Mesothelial cell of epicardium (in vitro differentiated cells): ENCODE measurements around the gene MIPEP. TPM values are rescaled to one million over a fixed set of nuclear protein-coding genes. Genes with fewer than 3 reads are reported as not detected.

Source experiments
- DNase-seq, 2 experiments: peaks; one replicate each; pipeline ENCODE4 v3.0.0; 2021; ENCODE audit warnings: low spot score in 2 of 2; ENCODE audit not compliant: unreplicated experiment in 2 of 2
- H3K27ac Mint-ChIP-seq: 2 replicates; pipeline ENCODE4 v1.8.0; 2021; ENCODE audit warnings: mixed read lengths
- H3K27me3 Mint-ChIP-seq: 2 replicates; pipeline ENCODE4 v1.8.0; 2021; ENCODE audit warnings: low read depth, mixed read lengths
- H3K36me3 Mint-ChIP-seq: 2 replicates; pipeline ENCODE4 v1.8.0; 2021; ENCODE audit warnings: mixed read lengths
- H3K4me1 Mint-ChIP-seq: 2 replicates; pipeline ENCODE4 v1.8.0; 2021; ENCODE audit warnings: mixed read lengths
- H3K4me3 Mint-ChIP-seq: 2 replicates; pipeline ENCODE4 v1.8.0; 2021; ENCODE audit warnings: mild to moderate bottlenecking, moderate library complexity, mixed read lengths
- H3K9me3 Mint-ChIP-seq: 2 replicates; pipeline ENCODE4 v1.8.0; 2021; ENCODE audit warnings: mixed read lengths
- total RNA-seq: library from RNA; stranded (reverse); gene quantifications from 3 replicates; pipeline ENCODE4 v1.2.1, GENCODE V29; 2021
- TF ChIP-seq, protein P1 (sequence below): fragments of 200-600 bp; sonication (generic); IDR thresholded peaks from one replicate; pipeline ENCODE4 v1.5.0; 2021; ENCODE audit warnings: antibody characterized with exemption; ENCODE audit not compliant: unreplicated experiment

The MIPEP gene
- total RNA-seq, 1 donor from 2014 or later = 13.1 TPM

DNA sequence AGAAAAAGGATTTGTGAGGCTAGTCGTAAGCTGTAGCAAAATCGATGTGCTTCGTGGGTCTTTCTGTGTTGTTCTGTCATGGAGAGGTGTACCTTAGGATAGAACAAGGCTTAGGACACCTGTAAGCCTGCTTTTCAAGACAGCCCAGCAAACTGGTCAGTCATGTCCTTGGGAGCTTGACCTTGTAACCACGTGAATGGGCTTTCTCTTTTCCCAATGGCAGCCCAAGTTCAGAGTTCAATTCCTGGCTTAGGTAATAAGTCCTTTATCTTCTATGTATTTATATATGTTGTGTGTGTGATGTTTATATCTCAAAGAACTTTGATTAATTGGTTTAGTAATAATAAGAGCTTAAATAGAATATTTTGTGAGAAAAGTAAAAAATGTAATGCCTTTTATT, 206.1 kb downstream of the MIPEP start:
- Mint-ChIP-seq H3K4me3 (no peak overlapping the region), H3K9me3 (peaks cover 30% of the 10 kb centered on the region), H3K36me3 (peaks cover 3% of the 10 kb centered on the region), H3K4me1 (peaks cover 12% of the 10 kb centered on the region), H3K27me3 (no peaks in the 10 kb centered on the region), H3K27ac (no peak overlapping the region)
- TF ChIP-seq, protein P1, sequence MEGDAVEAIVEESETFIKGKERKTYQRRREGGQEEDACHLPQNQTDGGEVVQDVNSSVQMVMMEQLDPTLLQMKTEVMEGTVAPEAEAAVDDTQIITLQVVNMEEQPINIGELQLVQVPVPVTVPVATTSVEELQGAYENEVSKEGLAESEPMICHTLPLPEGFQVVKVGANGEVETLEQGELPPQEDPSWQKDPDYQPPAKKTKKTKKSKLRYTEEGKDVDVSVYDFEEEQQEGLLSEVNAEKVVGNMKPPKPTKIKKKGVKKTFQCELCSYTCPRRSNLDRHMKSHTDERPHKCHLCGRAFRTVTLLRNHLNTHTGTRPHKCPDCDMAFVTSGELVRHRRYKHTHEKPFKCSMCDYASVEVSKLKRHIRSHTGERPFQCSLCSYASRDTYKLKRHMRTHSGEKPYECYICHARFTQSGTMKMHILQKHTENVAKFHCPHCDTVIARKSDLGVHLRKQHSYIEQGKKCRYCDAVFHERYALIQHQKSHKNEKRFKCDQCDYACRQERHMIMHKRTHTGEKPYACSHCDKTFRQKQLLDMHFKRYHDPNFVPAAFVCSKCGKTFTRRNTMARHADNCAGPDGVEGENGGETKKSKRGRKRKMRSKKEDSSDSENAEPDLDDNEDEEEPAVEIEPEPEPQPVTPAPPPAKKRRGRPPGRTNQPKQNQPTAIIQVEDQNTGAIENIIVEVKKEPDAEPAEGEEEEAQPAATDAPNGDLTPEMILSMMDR = no peak
- DNase-seq = no peak

DNA sequence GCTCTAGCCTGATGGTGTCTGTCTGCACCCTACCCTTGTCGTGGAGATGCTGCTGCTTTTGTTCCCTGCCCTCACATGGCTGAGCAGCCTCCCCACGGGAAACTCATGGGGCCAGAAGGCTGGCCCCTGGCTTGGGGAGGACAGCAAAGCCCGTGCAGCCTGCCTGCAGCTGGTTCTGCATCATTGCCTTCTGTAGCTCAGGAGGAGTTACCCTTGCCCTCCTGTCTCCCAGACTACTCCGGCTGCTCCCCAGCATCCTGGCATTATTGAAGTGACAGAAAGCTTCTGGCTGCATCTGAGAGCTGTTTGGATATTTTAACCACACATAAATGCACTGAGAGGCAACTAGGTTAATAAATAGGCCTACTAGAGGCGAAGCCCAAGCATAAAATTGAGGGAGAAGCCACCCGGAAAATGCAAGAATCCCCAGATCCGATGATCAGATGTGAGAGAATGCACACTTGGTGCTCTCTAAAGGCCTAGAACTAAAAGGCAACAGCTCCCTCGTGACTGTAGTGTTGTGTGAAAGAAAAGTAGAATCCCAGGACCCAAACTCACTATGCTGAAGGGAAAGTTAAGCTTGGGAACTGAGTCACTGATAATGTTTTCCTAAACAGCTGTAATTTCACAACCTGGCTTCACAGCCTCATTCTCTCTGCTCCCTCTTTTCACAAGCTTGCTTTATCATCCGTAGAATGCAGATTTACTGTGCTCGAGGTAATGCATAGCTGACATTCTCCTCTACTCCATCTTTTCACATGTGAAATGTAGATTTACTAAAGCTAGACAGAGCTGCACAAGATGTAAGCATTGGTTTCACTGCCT, 208.1 kb downstream of the MIPEP start:
- no peaks in the 10 kb centered on the region for H3K27me3 Mint-ChIP-seq
- no peak overlapping the region for H3K4me3 Mint-ChIP-seq
- TF ChIP-seq, protein P1 = no peak
- peaks cover 7% of the 10 kb centered on the region for H3K36me3 Mint-ChIP-seq
- DNase-seq = no peak
- H3K9me3 Mint-ChIP-seq = peaks cover 29% of the 10 kb centered on the region
- H3K27ac Mint-ChIP-seq = no peak overlapping the region
- H3K4me1 Mint-ChIP-seq = peaks cover 12% of the 10 kb centered on the region

Other genes starting within 250 kb of the MIPEP start
- not detected in 3 replicates for gene C1QTNF9B, start 8.1 kb upstream of the MIPEP start, total RNA-seq